ENCODE results near the gene IREB2.

The IREB2 gene

DNA sequence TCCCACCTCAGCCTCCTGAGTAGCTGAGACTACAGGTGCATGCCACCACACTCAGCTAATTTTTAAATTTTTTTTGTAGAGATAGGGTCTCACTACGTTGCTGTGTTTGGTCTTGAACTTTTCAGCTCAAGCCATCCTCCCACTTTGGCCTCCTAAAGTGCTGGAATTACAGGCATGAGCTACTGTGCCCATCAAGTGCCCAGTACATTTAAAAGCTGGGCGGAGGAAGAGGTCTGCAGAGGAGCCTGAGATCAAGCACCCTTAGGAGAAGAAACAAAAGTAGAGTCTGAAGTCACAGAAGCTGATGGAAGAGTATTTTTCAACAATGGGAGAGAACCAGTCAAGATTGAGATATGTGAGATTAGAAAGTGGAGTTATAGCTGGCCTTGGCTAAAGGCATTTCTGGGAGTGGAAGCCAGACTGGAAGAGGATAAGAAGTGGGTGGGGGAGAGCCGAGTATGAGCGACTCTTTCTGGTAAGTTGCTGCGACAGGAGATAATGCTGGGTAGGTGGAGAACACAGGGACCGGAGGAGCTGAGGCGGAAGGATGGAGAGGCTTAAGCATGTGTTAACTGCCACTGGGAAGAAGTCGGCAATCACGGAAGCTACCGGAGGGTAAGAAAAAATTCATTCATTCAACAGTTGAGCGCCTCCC, 782 bp upstream of the IREB2 start:
- no peak for DNase-seq (ENCODE audit: low read depth in 1 of 2, low spot score in 1 of 2)
- peak overlapping the region; percentile 38 for H3K4me3 ChIP-seq (replicated peaks; ENCODE audit: insufficient read depth, low read length)
- H3K27me3 ChIP-seq (ENCODE audit: insufficient read depth, poor library complexity, severe bottlenecking) = no peaks in the 10 kb centered on the region
- TF ChIP-seq POLR2AphosphoS5 (IDR thresholded peaks at IDR 0.05; ENCODE audit: low read depth) (no peak; the same call in none of the 2 replicates), SPI1 (IDR thresholded peaks at IDR 0.05; ENCODE audit: borderline replicate concordance, low read depth) (no peak), GABPA (IDR thresholded peaks at IDR 0.05; ENCODE audit: low read depth) (no peak)
- TF ChIP-seq, protein P1, sequence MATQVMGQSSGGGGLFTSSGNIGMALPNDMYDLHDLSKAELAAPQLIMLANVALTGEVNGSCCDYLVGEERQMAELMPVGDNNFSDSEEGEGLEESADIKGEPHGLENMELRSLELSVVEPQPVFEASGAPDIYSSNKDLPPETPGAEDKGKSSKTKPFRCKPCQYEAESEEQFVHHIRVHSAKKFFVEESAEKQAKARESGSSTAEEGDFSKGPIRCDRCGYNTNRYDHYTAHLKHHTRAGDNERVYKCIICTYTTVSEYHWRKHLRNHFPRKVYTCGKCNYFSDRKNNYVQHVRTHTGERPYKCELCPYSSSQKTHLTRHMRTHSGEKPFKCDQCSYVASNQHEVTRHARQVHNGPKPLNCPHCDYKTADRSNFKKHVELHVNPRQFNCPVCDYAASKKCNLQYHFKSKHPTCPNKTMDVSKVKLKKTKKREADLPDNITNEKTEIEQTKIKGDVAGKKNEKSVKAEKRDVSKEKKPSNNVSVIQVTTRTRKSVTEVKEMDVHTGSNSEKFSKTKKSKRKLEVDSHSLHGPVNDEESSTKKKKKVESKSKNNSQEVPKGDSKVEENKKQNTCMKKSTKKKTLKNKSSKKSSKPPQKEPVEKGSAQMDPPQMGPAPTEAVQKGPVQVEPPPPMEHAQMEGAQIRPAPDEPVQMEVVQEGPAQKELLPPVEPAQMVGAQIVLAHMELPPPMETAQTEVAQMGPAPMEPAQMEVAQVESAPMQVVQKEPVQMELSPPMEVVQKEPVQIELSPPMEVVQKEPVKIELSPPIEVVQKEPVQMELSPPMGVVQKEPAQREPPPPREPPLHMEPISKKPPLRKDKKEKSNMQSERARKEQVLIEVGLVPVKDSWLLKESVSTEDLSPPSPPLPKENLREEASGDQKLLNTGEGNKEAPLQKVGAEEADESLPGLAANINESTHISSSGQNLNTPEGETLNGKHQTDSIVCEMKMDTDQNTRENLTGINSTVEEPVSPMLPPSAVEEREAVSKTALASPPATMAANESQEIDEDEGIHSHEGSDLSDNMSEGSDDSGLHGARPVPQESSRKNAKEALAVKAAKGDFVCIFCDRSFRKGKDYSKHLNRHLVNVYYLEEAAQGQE (IDR thresholded peaks at IDR 0.05; ENCODE audit: insufficient replicate concordance, low read depth) = no peak
- TF ChIP-seq, protein P2, sequence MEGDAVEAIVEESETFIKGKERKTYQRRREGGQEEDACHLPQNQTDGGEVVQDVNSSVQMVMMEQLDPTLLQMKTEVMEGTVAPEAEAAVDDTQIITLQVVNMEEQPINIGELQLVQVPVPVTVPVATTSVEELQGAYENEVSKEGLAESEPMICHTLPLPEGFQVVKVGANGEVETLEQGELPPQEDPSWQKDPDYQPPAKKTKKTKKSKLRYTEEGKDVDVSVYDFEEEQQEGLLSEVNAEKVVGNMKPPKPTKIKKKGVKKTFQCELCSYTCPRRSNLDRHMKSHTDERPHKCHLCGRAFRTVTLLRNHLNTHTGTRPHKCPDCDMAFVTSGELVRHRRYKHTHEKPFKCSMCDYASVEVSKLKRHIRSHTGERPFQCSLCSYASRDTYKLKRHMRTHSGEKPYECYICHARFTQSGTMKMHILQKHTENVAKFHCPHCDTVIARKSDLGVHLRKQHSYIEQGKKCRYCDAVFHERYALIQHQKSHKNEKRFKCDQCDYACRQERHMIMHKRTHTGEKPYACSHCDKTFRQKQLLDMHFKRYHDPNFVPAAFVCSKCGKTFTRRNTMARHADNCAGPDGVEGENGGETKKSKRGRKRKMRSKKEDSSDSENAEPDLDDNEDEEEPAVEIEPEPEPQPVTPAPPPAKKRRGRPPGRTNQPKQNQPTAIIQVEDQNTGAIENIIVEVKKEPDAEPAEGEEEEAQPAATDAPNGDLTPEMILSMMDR (IDR thresholded peaks at IDR 0.05; ENCODE audit: insufficient read depth, low read length) = no peak
- H3K27ac ChIP-seq (replicated peaks) = peak overlapping the region; percentile 94

DNA sequence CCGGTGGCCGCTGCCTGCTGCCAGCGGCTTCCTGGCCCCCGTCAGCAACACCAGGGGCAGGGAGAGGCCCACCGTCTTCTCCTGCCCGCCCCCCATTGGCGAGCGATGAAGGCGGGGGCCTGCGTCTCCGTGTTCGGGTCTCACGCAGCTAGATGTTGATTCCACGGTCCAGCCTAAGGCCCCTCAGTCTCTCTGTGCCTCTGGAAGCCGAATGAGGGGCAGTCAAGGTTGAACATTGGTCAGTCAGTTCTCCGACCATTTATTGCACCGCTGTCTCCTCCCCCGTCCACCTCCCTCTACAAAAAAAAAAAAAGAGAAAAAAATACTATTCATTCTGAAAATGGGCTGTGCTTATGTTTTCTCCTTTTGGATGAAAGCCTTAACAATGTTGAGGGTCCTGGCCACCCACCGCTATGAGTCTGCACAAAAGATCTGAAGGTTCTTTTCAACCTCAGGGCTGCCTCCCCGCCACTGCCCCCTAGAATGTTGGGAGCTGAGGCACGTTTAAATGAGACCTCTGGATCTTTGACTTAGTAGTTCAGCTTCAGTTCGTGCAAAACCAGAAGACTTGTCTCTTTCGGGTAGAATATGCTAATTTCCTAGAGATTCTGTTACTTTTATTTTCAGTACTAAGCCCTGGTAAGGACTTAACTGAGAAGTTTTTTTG, 736 bp downstream of the IREB2 start:
- Histone ChIP-seq H3K27me3 (ENCODE audit: insufficient read depth, poor library complexity, severe bottlenecking) (no peaks in the 10 kb centered on the region), H3K4me3 (replicated peaks; ENCODE audit: insufficient read depth, low read length) (peak overlapping the region; percentile 89), H3K27ac (replicated peaks) (peak overlapping the region; percentile 94)

More for the DNA sequence above, 736 bp downstream of the IREB2 start:
- TF ChIP-seq, protein P2 (IDR thresholded peaks at IDR 0.05; ENCODE audit: insufficient read depth, low read length) = no peak
- TF ChIP-seq, protein P1 (IDR thresholded peaks at IDR 0.05; ENCODE audit: insufficient replicate concordance, low read depth) = no peak
- no peak for TF ChIP-seq GABPA (IDR thresholded peaks at IDR 0.05; ENCODE audit: low read depth)
- TF ChIP-seq POLR2AphosphoS5 (IDR thresholded peaks at IDR 0.05; ENCODE audit: low read depth) = no peak
- no peak for TF ChIP-seq SPI1 (IDR thresholded peaks at IDR 0.05; ENCODE audit: borderline replicate concordance, low read depth)
- DNase-seq (ENCODE audit: low read depth in 1 of 2, low spot score in 1 of 2) = peak in 1 of 2 experiments; percentile 32
